HUES64 (cell line): ENCODE data around the gene MYH14.

ENCODE experiments used
- H3K27ac ChIP-seq: 2 replicates; pipeline ENCODE4 v1.7.0; 2013; ENCODE audit warnings: low read depth, low read length, inconsistent platforms
- H3K27me3 ChIP-seq: 2 replicates; pipeline ENCODE4 v1.6.1; 2013; ENCODE audit warnings: mild to moderate bottlenecking, low read length; ENCODE audit not compliant: insufficient read depth
- H3K36me3 ChIP-seq: 2 replicates; pipeline ENCODE4 v1.6.1; 2013; ENCODE audit warnings: mild to moderate bottlenecking, low read length; ENCODE audit not compliant: insufficient read depth
- H3K4me1 ChIP-seq: 2 replicates; pipeline ENCODE4 v1.6.1; 2013; ENCODE audit warnings: mild to moderate bottlenecking, low read length, moderate library complexity; ENCODE audit not compliant: insufficient read depth
- H3K4me3 ChIP-seq: 2 replicates; pipeline ENCODE4 v1.5.1; 2013; ENCODE audit warnings: mild to moderate bottlenecking, low read length, moderate library complexity
- H3K9ac ChIP-seq: 2 replicates; pipeline ENCODE4 v1.6.1; 2013; ENCODE audit warnings: mild to moderate bottlenecking, low read depth, low read length
- H3K9me3 ChIP-seq: 2 replicates; pipeline ENCODE4 v1.6.1; 2013; ENCODE audit warnings: low read depth, low read length; ENCODE audit not compliant: insufficient read depth
- WGBS: fragments of 150-250, 120-280 bp; methylation state at CpG from one replicate; pipeline ENCODE4 v1.1.7; 2013; ENCODE audit warnings: missing lambda C conversion rate; 5-methylcytosine and 5-hydroxymethylcytosine counted together

Gene MYH14

DNA sequence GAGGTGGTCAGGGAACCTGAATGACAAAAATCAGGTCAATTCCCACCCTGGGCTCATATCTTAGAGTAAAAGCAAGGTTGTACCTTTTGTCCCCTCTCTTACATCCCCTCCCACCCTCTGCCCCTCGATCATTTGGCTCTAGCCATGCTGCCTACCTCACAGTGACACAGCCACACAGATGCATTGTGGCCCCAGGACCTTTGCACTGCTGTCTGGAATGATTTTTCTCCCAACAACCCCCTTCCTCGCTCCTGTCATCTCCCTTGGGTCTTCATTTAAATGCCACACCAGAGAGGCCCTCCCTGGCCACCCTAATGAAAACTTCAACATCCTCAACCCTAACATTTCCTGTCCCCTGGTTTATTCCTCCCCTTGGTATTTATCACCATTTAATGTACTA is 4.3 kb downstream of the MYH14 start:
- peaks cover 13% of the 10 kb centered on the region; the same call in 1 of the 2 replicates for H3K27me3 ChIP-seq
- H3K4me1 ChIP-seq: no peaks in the 10 kb centered on the region
- H3K9me3 ChIP-seq: peaks cover 39% of the 10 kb centered on the region
- no peaks in the 10 kb centered on the region; the same call in 1 of the 2 replicates for H3K36me3 ChIP-seq
- H3K9ac ChIP-seq: no peak overlapping the region
- H3K4me3 ChIP-seq: no peak overlapping the region
- WGBS: 60% methylated on average over 2 of the region's 2 CpGs
- no peak overlapping the region for H3K27ac ChIP-seq

DNA sequence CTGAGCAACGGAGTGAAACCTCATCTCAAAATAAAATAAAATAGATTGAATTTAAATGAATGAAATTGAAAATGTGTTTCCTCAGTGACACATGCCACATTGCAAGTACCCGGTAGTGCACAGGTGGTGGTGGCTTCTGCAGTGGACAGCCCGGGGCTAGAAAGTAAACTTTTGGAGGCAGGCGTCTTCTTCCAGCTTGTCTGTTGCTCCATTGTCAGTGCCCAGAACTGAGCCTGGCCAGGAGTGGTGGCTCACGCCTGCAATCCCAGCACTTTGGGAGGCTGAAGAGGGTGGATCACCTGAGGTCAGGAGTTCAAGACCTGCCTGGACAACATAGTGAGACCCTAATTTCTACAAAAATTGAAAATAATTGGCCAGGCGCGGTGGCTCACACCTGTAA is 5.7 kb downstream of the MYH14 start:
- H3K36me3 ChIP-seq: no peaks in the 10 kb centered on the region; the same call in 1 of the 2 replicates
- H3K9ac ChIP-seq: no peak overlapping the region
- H3K9me3 ChIP-seq: peaks cover 47% of the 10 kb centered on the region
- 93% methylated on average over 6 of the region's 7 CpGs for WGBS
- no peaks in the 10 kb centered on the region for H3K4me1 ChIP-seq
- H3K27me3 ChIP-seq: peaks cover 7% of the 10 kb centered on the region; the same call in 1 of the 2 replicates
- no peak overlapping the region for H3K4me3 ChIP-seq
- no peak overlapping the region for H3K27ac ChIP-seq

DNA sequence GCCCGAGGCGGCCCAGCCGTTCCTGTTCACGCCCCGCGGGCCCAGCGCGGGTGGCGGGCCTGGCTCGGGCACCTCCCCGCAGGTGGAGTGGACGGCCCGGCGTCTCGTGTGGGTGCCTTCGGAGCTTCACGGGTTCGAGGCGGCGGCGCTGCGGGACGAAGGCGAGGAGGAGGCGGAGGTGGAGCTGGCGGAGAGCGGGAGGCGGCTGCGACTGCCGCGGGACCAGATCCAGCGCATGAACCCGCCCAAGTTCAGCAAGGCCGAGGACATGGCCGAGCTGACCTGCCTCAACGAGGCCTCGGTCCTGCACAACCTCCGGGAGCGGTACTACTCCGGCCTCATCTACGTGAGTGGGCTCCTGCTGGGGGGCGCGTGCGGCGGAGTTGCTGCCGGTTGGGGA is 7.0 kb downstream of the MYH14 start:
- H3K9ac ChIP-seq: no peak overlapping the region
- H3K36me3 ChIP-seq: no peaks in the 10 kb centered on the region; the same call in 1 of the 2 replicates
- peaks cover 48% of the 10 kb centered on the region for H3K9me3 ChIP-seq
- no peaks in the 10 kb centered on the region for H3K4me1 ChIP-seq
- no peak overlapping the region for H3K4me3 ChIP-seq
- WGBS: 95% methylated on average over 46 of the region's 46 CpGs
- H3K27ac ChIP-seq: no peak overlapping the region
- peaks cover 2% of the 10 kb centered on the region; the same call in 1 of the 2 replicates for H3K27me3 ChIP-seq

DNA sequence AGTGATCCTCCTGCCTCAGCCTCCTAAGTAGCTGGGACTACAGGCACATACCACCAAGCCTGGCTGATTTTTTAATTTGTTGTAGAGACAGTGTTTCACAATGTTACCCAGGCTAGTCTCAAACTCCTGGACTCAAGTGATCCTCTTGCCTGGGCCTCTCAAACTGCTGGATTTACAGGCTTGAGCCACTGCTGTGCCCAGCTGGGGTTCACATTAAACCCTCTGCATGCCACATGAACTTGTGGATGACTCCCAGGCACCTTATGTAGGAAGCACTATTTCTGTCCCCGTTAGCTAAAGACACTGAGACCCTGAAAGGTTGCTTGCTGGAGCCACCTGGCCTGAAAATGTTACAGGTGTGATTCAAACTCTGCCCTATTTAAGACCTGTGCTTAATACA is 10.5 kb downstream of the MYH14 start:
- Histone ChIP-seq H3K4me1 (no peaks in the 10 kb centered on the region), H3K27ac (no peak overlapping the region), H3K27me3 (no peaks in the 10 kb centered on the region), H3K36me3 (no peaks in the 10 kb centered on the region; the same call in 1 of the 2 replicates), H3K9ac (no peak overlapping the region), H3K9me3 (peaks cover 48% of the 10 kb centered on the region), H3K4me3 (no peak overlapping the region)
- 89% methylated on average over 1 of the region's 1 CpG for WGBS

DNA sequence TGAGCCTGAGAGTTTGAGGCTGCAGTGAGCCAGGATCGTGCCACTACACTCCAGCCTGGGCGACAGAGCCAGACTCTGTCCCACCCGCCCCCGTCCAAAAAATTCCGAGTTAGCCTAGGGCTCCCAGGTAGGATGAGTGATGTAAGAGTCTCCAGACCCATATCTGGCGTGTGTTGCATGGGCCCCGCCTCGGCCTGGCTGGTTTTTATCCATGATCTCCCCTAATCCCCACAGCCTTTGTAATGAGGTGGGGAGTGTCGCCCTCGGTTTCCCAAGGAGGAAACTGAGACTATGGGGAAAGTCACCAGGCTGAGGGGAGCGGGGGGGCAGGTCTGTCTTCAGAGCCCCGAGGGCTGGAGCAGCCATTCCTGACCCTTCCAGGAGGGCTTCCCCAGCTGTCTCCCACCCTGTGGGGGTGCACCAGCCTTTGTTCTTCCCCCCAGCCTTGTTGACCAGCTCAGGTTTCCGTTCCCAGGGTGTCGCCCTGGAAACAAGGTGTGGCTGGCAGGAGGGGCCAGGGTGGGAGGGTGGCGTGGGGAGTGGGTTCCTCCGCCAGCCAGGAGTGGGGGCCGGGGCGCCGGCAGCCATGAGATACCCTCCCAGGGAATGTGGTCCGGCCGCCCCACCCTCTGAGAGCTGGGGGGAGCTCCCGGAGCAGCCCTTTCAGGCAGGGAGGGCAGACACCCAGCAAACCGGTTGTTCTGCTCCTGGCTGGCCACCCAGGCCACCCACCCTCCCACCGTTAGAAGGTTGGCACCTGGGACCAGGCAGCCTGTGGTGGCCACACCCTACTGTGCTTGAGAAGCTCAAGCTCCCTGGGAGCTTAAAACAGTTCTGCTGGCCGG is 11.5 kb downstream of the MYH14 start:
- no peaks in the 10 kb centered on the region; the same call in 1 of the 2 replicates for H3K36me3 ChIP-seq
- 69% methylated on average over 22 of the region's 25 CpGs for WGBS

DNA sequence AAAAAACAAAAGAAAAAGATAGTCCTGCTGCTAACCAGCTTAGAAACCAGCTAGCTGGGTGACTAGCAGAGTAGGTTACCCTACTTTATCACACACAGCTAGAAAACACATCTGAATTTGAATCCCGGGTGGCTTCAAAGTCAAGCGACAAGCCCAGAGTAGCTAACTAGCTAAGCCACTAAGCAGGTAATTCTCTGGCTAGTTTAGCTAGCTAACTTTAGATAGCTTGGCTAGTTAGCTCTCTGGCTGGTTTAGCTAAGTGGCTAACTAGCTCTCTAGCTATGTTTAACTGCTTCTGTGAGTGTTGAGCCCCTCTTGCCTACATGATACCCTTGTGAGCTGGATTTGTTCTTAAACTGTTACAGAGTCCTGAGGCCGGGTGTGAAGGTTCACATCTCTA is 12.4 kb downstream of the MYH14 start:
- Histone ChIP-seq H3K4me1 (no peaks in the 10 kb centered on the region), H3K36me3 (no peaks in the 10 kb centered on the region; the same call in 1 of the 2 replicates), H3K27me3 (no peaks in the 10 kb centered on the region), H3K9me3 (peaks cover 45% of the 10 kb centered on the region), H3K4me3 (no peak overlapping the region), H3K9ac (no peak overlapping the region), H3K27ac (no peak overlapping the region)
- 87% methylated on average over 3 of the region's 3 CpGs for WGBS

More for the DNA sequence above, 11.5 kb downstream of the MYH14 start:
- H3K4me1 ChIP-seq: no peaks in the 10 kb centered on the region
- H3K27ac ChIP-seq: no peak overlapping the region
- no peak overlapping the region for H3K4me3 ChIP-seq
- H3K9me3 ChIP-seq: peaks cover 45% of the 10 kb centered on the region
- no peak overlapping the region for H3K9ac ChIP-seq
- H3K27me3 ChIP-seq: no peaks in the 10 kb centered on the region

DNA sequence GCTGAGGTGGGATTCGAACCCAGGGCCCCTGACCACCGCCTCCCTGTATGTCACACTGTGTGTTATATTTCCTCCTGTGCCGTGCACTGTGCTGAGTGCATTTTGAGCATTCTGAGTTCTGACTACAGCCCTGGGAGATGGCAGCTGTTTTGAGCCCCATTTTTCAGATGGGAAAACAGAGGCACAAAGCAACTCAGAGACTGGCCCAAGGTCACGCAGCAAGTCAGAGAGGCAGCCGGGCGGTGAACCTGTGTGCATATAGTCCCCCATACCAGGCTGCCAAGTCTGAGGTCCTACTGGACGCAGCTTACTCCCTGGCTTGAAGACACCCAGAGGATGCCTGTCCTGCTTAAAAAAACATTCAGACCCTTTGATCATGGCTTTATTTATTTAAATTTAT is 17.7 kb downstream of the MYH14 start:
- Histone ChIP-seq H3K9ac (no peak overlapping the region), H3K9me3 (peaks cover 39% of the 10 kb centered on the region), H3K4me1 (no peaks in the 10 kb centered on the region), H3K27ac (no peak overlapping the region), H3K4me3 (no peak overlapping the region), H3K27me3 (no peaks in the 10 kb centered on the region), H3K36me3 (no peaks in the 10 kb centered on the region)
- 79% methylated on average over 7 of the region's 7 CpGs for WGBS

DNA sequence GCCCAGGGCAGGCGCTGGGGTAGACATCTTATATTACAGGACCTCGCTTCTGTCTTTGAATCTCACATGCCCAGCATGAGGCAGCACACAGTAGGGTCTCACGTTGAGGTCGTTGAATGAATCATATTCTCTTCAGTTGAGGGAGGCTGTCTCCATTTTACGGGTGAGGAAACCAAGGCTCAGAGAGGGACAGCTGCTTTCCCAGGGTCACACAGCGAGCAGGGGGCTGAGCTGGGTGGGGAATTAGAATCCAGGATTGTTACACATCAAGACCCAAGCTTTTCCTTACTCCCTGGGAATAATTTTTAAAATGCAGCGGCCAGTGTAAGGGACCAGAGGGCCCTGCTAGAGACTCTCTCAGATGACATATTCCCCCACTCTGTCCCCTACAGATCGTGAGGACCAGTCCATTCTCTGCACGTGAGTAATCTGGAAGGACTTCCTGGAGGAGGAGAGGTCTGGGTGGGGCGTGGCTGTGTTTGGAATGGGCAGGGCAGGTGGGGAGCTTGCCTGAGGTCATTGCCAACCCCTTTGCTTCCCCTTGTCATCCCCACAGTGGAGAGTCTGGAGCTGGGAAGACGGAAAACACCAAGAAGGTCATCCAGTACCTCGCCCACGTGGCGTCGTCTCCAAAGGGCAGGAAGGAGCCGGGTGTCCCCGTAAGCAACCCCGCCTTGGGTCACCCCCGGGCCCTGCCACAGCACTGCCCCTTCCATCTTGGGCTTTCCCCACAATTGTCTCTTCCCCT is 19.4 kb downstream of the MYH14 start:
- H3K27me3 ChIP-seq: no peaks in the 10 kb centered on the region
- H3K27ac ChIP-seq: no peak overlapping the region
- no peak overlapping the region for H3K9ac ChIP-seq
- H3K4me3 ChIP-seq: no peak overlapping the region
- no peaks in the 10 kb centered on the region for H3K4me1 ChIP-seq
- peaks cover 35% of the 10 kb centered on the region for H3K9me3 ChIP-seq
- WGBS: 78% methylated on average over 19 of the region's 19 CpGs
- no peaks in the 10 kb centered on the region for H3K36me3 ChIP-seq

DNA sequence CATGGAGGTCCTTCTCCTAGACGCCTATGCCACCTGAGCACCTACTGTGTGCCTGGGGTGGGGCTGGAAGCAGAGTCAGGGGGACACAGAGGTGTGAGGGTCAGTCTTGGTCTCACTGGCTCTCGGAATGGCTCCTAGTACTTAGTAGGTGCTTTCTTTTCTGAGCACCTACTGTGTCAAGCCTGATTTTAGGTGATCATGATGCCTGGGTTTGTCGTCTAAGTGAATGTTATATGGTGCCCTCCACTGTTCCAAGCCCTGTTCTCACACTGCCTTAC is 20.0 kb downstream of the MYH14 start:
- no peaks in the 10 kb centered on the region for H3K4me1 ChIP-seq
- whole genome bisulfite sequencing: 89% methylated on average over 3 of the region's 3 CpGs
- no peak overlapping the region for H3K27ac ChIP-seq
- H3K9me3 ChIP-seq: peaks cover 37% of the 10 kb centered on the region
- no peak overlapping the region for H3K4me3 ChIP-seq
- no peaks in the 10 kb centered on the region for H3K27me3 ChIP-seq
- no peak overlapping the region for H3K9ac ChIP-seq
- H3K36me3 ChIP-seq: no peaks in the 10 kb centered on the region

DNA sequence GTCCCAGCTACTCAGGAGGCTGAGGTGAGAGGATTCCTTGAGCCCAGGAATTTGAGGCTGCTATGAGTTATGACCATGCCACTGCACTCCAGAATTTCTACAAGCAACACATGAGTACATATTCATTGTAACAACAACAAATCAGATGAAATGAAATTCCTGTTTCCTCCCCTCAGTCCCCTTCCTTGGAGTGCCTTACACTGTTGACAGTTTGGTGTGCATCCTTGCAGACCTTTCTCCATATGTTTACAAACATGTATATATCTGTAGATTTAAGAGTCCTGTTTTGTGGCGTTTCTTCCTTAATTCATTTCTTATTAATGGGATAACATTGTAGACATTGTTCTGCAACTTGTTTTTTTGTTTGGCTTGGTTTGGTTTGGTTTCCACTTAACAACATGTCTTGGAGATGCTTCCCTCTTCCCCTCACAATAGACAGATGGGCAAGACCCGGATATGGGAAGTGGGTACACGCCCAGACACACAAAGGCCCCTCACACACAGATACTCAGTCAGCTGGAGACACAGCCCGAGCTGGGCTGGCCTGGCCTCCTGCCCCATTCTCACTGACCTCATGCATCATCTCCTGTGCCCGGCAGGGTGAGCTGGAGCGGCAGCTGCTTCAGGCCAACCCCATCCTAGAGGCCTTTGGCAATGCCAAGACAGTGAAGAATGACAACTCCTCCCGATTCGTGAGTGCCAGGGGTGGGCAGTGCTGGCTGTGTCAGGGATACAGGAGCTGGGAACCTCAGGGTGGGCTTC is 21.7 kb downstream of the MYH14 start:
- 82% methylated on average over 7 of the region's 8 CpGs for WGBS
- peaks cover 45% of the 10 kb centered on the region for H3K9me3 ChIP-seq

DNA sequence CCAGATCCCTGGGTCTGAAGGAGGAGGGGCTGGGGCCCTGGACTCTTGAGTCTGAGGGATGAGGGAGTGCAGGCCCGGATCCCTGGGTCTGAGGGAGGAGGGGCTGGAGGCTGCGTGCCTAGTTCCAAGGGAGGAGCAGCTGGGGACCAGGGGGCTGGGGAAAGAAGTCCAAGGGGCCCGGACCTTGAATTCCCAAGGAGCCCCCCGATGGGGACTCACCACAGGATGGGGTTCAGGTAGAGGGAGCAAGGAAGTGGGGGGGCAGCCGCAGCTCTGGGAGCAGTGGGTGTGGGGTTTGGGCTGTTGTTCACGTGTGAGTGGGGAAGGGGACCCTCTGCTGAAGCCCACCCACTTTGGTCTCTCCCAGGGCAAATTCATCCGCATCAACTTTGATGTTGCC is 23.1 kb downstream of the MYH14 start:
- Histone ChIP-seq H3K4me3 (no peak overlapping the region), H3K36me3 (no peaks in the 10 kb centered on the region), H3K9ac (no peak overlapping the region), H3K9me3 (peaks cover 39% of the 10 kb centered on the region), H3K27me3 (peaks cover 2% of the 10 kb centered on the region; the same call in 1 of the 2 replicates), H3K27ac (no peak overlapping the region), H3K4me1 (no peaks in the 10 kb centered on the region)
- WGBS: 76% methylated on average over 7 of the region's 7 CpGs

More for the DNA sequence above, 21.7 kb downstream of the MYH14 start:
- Histone ChIP-seq H3K27ac (no peak overlapping the region), H3K9ac (no peak overlapping the region), H3K27me3 (no peaks in the 10 kb centered on the region), H3K4me1 (no peaks in the 10 kb centered on the region), H3K36me3 (no peaks in the 10 kb centered on the region), H3K4me3 (no peak overlapping the region)
